GM19467 (cell line): Measurements from ENCODE around the gene C11orf97.
A peak's percentile ranks its signal among the peaks of the same experiment; 100 is the strongest.

ENCODE experiments used
- ATAC-seq: cut with Tn5 transposase; IDR thresholded peaks from one replicate; pipeline ENCODE4 v1.9.1; 2021; ENCODE audit warnings: mild to moderate bottlenecking, moderate library complexity; ENCODE audit not compliant: unreplicated experiment

C11orf97 gene

DNA sequence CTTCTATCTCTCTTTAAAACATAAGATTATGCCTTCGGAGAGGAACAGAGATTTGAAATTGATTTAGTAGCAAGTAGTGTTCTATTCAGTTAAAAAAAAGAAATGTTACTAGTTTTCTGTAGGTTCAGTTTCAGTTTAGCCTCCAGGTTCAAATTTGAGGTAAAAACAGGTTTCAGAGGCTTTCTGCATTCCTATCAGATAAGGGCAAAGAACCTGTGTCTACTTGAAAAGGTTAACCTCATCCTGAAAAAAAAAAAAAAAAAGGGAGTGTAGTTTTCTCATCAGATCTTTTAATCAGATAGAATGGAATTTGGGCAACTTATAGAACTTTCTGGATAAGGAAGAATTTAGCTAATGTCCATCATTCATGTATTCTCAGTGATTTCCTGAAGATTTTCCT lies 12.1 kb downstream of the C11orf97 start:
- ATAC-seq: no peak

DNA sequence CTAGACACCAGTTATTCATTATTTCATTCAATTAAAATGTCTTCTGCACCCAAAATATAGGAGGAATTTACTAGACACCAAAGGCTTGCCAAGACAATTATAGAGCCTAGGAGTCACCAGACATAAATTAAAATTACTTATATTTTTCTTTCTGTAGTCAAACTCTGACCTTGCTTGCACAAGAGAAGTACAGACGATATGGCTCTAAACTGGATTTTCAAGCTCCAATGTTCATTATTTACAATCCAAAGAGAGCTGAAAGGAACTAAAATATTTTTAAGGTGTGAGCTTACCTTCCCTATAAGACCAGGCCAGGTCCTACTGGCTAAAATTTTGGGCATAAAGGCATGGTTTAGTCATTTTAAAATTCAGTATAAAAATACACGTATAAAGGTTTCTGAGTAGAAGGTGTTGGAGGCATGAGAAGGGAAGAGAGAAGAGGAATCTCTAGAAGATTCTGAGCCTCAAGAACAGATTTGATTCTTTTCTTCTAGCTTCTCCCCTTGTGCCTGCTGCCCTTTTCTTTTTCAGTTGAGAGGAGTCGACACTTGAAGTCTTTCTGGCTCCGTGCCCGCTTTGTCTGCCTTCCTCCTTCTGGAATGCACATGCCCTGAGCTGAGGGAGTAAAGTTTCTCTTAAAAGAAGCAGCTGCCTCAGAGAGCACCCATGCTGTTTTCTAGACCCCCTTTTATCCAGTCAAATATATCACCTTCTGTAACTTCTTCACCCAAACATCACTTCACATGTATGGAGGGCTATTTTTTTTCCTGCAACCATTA lies 13.5 kb downstream of the C11orf97 start:
- no peak for ATAC-seq

DNA sequence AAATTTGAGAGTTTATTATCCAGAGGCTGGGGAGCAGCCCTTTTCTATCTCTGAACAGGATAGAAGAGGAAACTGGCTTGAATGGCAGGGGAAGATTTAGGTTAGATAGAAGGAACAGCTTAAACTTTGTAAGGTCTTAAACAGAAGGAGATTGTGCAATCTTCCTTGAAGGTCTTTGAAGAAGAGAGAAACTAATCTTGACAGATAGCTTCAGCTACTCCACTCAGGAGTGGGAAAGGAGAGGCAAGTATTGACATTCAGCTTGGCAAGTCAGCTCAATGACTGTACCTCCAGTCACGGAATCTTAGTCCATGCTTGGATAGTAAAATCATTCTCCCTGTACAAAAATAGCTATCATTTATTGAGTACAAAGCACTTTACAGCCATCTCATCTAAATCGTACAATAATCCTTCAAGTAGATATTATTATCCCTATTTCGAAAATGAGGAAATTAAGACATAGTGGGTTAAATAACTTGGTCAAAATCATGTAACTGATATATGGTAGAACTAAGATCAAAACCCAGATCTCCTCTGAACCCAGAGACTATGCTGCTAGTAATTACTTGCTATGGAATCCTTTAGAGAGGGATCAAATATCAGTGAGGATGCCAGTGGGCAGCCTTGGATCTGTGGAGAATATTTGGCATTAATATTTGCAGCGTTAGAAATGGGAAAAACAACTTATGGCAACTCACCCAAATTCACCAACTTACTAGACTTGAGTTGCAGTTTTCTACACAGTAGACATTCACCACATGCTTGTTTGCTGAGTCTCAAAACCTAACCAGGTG lies 14.6 kb downstream of the C11orf97 start:
- no peak for ATAC-seq

DNA sequence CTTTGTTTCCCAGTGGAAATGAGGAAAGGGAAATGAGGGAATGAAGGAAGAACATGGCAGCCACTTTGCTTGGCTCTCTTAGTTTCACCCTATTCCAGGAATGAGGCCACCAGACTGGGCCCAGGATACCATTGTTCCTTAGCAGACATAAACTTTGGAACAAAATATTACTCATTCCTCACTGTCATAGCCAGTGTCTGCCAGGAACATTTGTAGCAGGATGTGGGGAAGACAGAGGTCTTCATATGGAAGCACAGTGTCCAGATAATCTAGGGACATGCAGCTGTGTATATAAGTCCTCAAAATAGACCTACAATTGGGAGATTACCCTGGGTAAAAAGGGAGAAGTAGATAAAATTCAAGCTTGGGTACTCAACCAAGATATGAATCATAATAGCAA lies 16.3 kb downstream of the C11orf97 start:
- ATAC-seq: no peak

DNA sequence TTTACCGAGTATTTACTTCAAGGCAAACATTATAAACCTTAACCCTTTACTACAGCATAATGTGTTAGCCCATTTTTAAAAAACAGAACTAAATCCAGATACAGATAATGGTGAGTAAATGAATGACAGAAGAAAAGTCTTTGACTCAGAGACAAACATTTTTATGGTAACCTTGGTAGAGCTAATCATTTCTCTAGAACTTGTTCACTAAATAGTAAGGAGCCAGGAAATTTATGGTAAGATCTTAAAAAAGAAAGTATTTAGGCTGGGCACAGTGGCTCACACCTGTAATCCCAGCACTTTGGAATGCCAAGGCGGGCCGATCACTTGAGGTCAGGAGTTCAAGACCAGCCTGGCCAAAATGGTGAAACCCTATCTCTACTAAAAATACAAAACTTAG lies 19.9 kb downstream of the C11orf97 start:
- ATAC-seq: no peak

DNA sequence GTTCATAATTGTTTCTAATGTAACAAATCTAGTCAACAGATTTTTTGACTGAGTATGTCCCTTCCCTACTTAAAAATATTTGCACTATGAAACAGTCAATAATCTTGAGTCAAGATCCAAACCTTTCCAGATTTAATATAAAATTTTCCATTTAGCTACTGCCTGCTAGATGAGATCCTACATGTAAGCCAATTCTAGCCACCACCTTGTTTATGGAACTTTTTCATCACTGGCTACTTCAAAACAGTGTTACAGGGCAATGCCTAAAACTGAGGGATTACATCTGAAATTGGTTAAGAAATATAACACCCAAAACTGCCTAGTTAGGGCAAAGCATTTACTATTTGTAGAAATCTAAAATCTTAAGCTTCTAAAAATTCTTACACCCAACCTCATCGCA lies 20.9 kb downstream of the C11orf97 start:
- no peak for ATAC-seq

DNA sequence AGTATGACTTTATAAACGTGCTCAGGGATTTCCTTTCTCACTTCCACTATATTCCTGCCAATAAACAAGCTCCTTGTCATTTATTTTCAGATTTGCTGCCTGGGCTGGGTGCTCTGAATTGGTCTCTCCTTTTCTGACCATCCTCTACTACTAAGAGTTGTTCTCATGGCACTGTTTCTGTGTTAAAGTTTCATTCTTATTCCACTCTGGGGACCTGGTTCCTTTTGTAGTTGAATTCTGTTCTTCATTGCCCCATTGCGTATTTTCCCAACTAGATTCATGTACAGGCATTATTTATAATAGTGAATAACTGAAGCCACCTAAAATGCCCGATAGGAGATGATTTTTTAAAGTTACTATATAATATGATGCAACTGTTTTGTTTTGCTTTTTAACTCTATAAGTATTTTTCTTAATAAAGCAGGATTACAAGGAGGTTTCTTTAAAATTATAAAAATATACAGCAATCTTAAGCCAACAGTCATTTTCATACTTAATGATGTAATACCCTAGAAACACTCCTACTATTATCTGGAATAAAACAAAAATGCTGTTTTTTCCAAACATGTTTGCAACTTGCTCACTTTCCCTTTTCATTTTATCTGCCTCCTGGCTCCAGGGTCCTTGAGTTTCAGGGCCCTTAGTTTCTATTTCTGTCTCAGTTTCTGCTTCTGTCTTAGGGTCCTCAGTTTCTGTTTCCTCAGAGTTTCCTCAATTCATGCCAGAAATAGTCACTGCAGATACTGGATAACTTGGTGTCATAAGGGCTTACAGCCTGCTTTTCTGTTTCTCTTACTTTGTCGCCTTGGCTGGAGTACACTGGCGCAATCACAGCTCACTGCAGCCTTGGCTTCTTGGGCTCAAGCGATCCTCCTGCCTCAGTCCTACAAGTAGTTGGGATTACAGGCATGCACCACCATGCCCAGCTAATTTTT lies 21.7 kb downstream of the C11orf97 start:
- no peak for ATAC-seq

DNA sequence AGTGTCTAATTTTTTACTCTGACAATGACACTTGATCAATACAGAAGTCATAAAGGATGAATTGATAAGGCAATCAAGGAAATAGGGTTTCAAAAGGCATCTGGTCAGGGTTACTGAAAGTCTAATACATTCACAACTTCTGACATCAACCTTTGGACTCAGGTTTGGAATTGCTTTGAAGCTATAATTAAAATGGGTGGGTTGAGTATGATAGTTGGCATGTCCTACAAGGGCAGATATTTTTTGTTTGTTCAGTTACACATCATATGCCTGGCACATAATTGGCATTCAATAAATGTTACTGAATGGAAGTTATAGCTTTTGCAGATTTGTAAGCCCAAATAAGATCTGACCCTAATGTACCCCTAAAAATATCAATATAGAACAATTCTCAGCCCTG lies 24.1 kb downstream of the C11orf97 start:
- no peak for ATAC-seq

DNA sequence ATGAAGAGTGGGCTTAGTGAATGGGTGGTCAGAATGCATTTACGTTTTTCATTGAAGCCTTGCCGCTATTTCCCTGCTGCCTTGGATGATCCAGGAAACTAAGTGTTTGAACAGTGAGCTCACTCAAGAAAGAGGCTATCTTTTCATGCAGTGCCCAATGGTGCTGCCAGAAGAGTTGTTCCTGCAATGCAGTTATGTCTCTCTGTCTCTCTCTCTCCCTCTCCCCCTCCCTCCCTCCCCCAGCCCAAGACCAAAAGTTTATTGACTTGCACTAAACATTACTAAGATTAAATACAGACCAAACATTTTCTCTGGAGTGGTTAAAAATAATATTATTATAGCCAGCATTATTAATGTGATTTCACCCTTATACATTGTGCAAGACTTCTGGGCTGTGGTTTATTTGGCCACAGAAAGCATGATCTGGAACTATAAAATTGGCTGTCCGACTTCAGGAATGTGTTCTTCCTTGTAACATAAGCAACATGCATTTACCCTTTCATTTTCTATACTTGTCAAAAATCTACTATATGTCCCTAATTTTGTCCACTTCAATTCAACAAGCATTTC lies 24.9 kb downstream of the C11orf97 start:
- ATAC-seq: no peak

DNA sequence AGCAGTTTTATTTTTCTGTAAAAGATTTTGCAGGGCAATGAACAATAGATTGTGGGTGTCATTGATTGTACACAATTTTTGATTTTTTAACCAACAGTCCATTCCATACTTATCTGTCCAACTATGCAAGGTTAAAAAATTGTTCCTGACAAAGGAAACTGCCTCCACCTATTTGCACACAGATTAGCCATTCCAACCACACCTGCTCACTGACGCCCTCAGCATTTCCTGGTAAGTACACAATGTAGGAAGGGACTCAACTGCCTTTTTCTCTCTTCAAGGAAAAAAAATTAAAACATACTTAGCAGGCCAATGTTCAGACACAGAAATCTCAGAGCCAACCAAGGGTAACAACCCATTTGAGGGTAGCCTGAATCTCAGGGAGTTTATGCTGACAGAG lies 27.2 kb downstream of the C11orf97 start:
- no peak for ATAC-seq

DNA sequence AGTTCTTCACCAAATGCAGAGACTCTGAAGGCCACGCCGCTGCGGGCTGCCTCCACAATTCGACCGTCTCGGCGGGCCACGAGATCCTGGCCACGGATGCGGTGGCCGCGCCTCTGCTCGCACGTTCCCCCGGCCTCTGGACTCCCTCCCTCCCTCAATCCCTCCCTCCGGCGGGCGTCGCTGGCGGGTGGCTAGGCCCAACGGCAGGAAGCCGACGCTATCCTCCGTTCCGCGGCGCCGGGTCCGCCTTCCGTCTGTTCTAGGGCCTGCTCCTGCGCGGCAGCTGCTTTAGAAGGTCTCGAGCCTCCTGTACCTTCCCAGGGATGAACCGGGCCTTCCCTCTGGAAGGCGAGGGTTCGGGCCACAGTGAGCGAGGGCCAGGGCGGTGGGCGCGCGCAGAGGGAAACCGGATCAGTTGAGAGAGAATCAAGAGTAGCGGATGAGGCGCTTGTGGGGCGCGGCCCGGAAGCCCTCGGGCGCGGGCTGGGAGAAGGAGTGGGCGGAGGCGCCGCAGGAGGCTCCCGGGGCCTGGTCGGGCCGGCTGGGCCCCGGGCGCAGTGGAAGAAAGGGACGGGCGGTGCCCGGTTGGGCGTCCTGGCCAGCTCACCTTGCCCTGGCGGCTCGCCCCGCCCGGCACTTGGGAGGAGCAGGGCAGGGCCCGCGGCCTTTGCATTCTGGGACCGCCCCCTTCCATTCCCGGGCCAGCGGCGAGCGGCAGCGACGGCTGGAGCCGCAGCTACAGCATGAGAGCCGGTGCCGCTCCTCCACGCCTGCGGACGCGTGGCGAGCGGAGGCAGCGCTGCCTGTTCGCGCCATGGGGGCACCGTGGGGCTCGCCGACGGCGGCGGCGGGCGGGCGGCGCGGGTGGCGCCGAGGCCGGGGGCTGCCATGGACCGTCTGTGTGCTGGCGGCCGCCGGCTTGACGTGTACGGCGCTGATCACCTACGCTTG lies 31.7 kb downstream of the C11orf97 start, which contains the start of gene FUT4:
FUT4 (plus strand) TSS at position 227 of the 951 bp plus-strand sequence; CDS start at position 440, 213 bp downstream.
- peak; percentile 87 for ATAC-seq

DNA sequence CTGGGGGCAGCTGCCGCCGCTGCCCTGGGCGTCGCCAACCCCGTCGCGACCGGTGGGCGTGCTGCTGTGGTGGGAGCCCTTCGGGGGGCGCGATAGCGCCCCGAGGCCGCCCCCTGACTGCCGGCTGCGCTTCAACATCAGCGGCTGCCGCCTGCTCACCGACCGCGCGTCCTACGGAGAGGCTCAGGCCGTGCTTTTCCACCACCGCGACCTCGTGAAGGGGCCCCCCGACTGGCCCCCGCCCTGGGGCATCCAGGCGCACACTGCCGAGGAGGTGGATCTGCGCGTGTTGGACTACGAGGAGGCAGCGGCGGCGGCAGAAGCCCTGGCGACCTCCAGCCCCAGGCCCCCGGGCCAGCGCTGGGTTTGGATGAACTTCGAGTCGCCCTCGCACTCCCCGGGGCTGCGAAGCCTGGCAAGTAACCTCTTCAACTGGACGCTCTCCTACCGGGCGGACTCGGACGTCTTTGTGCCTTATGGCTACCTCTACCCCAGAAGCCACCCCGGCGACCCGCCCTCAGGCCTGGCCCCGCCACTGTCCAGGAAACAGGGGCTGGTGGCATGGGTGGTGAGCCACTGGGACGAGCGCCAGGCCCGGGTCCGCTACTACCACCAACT lies 32.5 kb downstream of the C11orf97 start:
- ATAC-seq: no peak

DNA sequence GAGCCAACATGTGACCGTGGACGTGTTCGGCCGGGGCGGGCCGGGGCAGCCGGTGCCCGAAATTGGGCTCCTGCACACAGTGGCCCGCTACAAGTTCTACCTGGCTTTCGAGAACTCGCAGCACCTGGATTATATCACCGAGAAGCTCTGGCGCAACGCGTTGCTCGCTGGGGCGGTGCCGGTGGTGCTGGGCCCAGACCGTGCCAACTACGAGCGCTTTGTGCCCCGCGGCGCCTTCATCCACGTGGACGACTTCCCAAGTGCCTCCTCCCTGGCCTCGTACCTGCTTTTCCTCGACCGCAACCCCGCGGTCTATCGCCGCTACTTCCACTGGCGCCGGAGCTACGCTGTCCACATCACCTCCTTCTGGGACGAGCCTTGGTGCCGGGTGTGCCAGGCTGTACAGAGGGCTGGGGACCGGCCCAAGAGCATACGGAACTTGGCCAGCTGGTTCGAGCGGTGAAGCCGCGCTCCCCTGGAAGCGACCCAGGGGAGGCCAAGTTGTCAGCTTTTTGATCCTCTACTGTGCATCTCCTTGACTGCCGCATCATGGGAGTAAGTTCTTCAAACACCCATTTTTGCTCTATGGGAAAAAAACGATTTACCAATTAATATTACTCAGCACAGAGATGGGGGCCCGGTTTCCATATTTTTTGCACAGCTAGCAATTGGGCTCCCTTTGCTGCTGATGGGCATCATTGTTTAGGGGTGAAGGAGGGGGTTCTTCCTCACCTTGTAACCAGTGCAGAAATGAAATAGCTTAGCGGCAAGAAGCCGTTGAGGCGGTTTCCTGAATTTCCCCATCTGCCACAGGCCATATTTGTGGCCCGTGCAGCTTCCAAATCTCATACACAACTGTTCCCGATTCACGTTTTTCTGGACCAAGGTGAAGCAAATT lies 33.3 kb downstream of the C11orf97 start:
- no peak for ATAC-seq

DNA sequence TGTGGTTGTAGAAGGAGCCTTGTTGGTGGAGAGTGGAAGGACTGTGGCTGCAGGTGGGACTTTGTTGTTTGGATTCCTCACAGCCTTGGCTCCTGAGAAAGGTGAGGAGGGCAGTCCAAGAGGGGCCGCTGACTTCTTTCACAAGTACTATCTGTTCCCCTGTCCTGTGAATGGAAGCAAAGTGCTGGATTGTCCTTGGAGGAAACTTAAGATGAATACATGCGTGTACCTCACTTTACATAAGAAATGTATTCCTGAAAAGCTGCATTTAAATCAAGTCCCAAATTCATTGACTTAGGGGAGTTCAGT lies 33.9 kb downstream of the C11orf97 start:
- no peak for ATAC-seq

DNA sequence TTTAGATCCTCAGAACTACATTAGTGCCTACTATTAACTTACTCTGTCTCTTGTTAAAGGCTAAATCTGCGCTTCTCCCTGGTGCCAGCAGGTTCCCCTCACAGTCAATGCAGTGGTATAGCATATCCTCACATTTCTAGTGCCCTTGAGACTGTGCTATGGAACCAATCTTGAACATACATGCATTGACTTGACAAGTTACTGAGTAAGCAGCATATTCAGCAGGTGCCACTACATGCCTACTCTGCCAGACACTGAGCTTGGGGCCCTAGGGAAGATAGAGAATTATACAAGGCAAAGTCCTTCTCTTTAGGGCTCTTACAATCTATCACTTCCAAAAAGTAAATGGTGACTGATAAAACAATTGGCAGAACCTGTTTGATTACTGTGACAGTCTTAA lies 34.6 kb downstream of the C11orf97 start:
- ATAC-seq: no peak

DNA sequence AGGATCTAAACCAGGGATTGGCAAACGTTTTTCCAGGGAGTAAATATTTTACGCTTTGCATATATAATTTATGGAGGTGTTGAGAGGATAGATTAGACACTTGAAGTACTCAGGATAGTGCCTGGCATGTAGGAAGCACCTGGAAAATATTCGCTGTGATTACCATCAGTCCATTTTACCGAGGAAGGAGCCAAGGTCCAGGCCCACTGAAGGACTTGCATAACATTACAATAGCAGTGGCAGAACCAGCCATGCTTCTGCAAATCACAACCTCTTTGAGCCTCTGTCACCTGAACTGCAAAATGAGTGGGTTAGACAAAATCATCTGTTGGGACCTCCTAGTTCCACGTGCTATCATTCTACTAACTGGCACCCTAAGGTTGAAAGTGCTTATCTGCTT lies 36.9 kb downstream of the C11orf97 start:
- no peak for ATAC-seq

DNA sequence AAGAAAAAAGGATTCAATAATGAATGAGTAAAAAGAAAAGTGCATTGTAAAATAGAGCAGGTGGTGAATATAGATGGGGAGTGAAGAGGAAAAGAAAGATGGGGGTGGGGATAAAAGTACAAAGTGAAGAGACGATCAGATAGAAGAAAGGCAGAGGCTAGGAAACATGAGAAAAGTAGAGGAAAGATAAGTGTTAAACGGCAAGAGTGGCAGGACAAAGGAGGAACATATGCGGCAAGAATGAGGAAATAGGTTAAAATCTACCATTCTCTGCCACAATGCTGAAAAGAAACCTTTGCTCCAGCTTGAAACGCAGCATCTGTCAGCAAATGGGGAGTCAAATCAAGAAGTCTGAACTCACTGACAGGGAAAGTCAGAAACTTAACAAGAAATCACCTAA lies 38.3 kb downstream of the C11orf97 start:
- ATAC-seq: no peak

DNA sequence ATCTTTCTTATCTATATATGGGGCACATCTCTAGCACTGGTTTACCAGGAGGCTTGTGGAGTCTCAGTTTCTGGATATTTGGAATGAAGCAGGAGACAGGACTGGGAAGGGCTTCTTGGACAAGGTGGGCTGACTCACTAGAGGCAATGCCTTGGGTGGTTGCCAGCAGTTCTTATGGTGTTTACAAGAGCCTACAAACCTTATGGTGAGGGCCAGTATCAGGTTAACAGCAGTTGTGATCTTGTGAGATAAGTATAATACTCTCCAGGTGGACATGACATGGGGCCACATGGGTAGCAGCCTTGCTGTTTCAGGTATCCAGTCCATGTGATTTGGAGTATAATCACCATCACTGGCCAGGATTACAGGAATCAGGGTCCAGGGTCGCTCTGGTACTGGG lies 41.7 kb downstream of the C11orf97 start:
- ATAC-seq: no peak
